Adrenal gland (tissue), 12 donors: Measurements from ENCODE around the gene SHC4. TPM values are rescaled to one million over a fixed set of nuclear protein-coding genes. Genes with fewer than 3 reads are reported as not detected.

Source experiments
- DNase-seq, 7 donors: peaks; one replicate each; pipeline ENCODE4 v3.0.0-alpha.2; 2019 to 2020
- H3K27ac ChIP-seq, 5 donors: fragments of 200-600 bp; sonication (generic) in 4 of 5; 1 replicate in 3 of 5; 2 replicates in 2 of 5; pipeline versions ENCODE4 v1.5.1 to v1.8.0; 2016 to 2020; ENCODE audit warnings: mild to moderate bottlenecking in 1 of 5
- H3K27me3 ChIP-seq: fragments of 200-600 bp; 2 replicates; pipeline ENCODE4 v1.8.0; 2021
- H3K36me3 ChIP-seq, 2 donors: fragments of 200-600 bp; replicated peaks in 1 of 2; 1 replicate in 1 of 2; 2 replicates in 1 of 2; pipeline versions ENCODE4 v1.5.1 to v1.8.0; 2018 to 2022
- H3K4me1 ChIP-seq, 2 donors: fragments of 200-600 bp; replicated peaks in 1 of 2; 1 replicate in 1 of 2; 2 replicates in 1 of 2; pipeline versions ENCODE4 v1.5.1 to v1.8.0; 2018 to 2021
- H3K4me3 ChIP-seq, 4 donors: fragments of 200-600 bp; sonication (generic) in 3 of 4; one replicate each; pipeline ENCODE4 v1.5.1; 2016 to 2018
- H3K9me3 ChIP-seq, 3 donors: fragments of 200-600 bp; sonication (generic) in 1 of 3; replicated peaks in 1 of 3; 1 replicate in 2 of 3; 2 replicates in 1 of 3; pipeline versions ENCODE4 v1.5.1 to v1.8.0; 2016 to 2021
- POLR2A ChIP-seq, 2 donors: fragments of 450-650 bp; IDR thresholded peaks; one replicate each; pipeline ENCODE4 v1.6.1; 2017; ENCODE audit warnings: antibody characterized with exemption in 2 of 2, mild to moderate bottlenecking in 2 of 2, moderate library complexity in 1 of 2
- WGBS, 4 donors: extraction: QIAGEN DNeasy Blood & Tissue Kit in 2 of 4; methylation state at CpG; one replicate each; pipeline versions ENCODE4 v1.1.5 to v1.1.7; 2013 to 2017; 5-methylcytosine and 5-hydroxymethylcytosine counted together
- intact Hi-C, 2 donors: fragments of 100-400 bp; cut with DNase I; formaldehyde crosslinking; loops; one replicate each; pipeline versions ENCODE4 v1.14.1 to v1.15.0; 2022 to 2023
- polyA plus RNA-seq, 3 donors: library from polyadenylated mRNA; stranded (reverse); fragments of 200-250 nt in 2 of 3; fragments of 350-450 nt in 1 of 3; fragmentation: Illumina TruSeq in 1 of 3; extraction: RNeasy Lipid Tissue Mini Kit (QIAGEN cat#74804) in 1 of 3; gene quantifications; one replicate each; pipeline ENCODE4 v1.2.3, GENCODE V29; 2013 to 2014
- total RNA-seq, 9 donors: library from RNA; depleted of rRNA in 4 of 9; stranded (reverse); fragments of >200 nt in 4 of 9; fragments of 120-200 nt in 1 of 9; fragmentation: NEBNext Ultra II Directional in 1 of 9; extraction: Animal tissue kit (Norgen Biotek cat#: 25700) in 1 of 9; gene quantifications; one replicate each; pipeline versions ENCODE4 v1.1.0 to v1.2.4, GENCODE V29; 2013 to 2023
- TF ChIP-seq, protein P1 (sequence below), 6 experiments: fragments of 450-650 bp in 4 of 6; fragments of 200-600 bp in 2 of 6; sonication (generic) in 1 of 6; IDR thresholded peaks; 1 replicate in 5 of 6; 2 replicates in 1 of 6; pipeline versions ENCODE4 v1.5.1 to v1.8.0; 2016 to 2021; ENCODE audit warnings: antibody characterized with exemption in 6 of 6, mild to moderate bottlenecking in 2 of 6, moderate library complexity in 1 of 6
- donor health status: healthy with polysubstance abuse.
- donor health status: Bipolar disorder and iron deficiency.
- donor health status: DM: yes; HTN: yes; CAD: no.
- donor health status: DM: no; HTN: no; CAD: no.
- donor health status: DM: no; HTN: no; CAD: no.
- donor health status: DM: yes; HTN: yes; CAD: no.

Gene SHC4
- total and polyA plus RNA-seq, 12 donors, result 0.40 to 1.8 (median 0.99) TPM

DNA sequence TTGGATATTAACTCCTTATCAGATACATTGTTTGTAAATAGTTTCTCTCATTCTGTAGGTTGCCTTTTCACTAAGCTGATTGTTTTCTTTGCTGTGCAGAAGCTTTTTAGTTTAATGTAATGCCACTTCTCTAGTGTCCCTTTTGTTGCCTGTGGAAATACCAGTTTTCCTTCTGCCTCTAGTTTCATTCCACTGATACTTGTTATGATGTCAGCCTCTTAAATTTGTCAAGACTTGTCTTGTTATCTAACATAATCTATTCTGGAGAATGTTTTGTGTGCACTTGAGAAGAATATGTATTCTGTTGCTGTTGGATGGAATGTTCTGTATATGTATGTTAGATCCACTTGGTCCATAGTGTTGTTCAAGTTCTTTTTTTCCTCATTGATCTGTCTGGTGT is 134.8 kb downstream of the SHC4 start:
- DNase-seq, result no peak
- no peaks in the 10 kb centered on the region for H3K36me3 ChIP-seq
- no peaks in the 10 kb centered on the region for H3K27me3 ChIP-seq
- intact Hi-C loops, result no loop called here
- H3K9me3 ChIP-seq, result no peaks in the 10 kb centered on the region
- TF ChIP-seq POLR2A (IDR thresholded peaks at IDR 0.05), result no peak
- TF ChIP-seq, protein P1, sequence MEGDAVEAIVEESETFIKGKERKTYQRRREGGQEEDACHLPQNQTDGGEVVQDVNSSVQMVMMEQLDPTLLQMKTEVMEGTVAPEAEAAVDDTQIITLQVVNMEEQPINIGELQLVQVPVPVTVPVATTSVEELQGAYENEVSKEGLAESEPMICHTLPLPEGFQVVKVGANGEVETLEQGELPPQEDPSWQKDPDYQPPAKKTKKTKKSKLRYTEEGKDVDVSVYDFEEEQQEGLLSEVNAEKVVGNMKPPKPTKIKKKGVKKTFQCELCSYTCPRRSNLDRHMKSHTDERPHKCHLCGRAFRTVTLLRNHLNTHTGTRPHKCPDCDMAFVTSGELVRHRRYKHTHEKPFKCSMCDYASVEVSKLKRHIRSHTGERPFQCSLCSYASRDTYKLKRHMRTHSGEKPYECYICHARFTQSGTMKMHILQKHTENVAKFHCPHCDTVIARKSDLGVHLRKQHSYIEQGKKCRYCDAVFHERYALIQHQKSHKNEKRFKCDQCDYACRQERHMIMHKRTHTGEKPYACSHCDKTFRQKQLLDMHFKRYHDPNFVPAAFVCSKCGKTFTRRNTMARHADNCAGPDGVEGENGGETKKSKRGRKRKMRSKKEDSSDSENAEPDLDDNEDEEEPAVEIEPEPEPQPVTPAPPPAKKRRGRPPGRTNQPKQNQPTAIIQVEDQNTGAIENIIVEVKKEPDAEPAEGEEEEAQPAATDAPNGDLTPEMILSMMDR (IDR thresholded peaks at IDR 0.05), result no peak
- no peak overlapping the region for H3K27ac ChIP-seq
- H3K4me1 ChIP-seq, result no peaks in the 10 kb centered on the region
- H3K4me3 ChIP-seq, result no peak overlapping the region

DNA sequence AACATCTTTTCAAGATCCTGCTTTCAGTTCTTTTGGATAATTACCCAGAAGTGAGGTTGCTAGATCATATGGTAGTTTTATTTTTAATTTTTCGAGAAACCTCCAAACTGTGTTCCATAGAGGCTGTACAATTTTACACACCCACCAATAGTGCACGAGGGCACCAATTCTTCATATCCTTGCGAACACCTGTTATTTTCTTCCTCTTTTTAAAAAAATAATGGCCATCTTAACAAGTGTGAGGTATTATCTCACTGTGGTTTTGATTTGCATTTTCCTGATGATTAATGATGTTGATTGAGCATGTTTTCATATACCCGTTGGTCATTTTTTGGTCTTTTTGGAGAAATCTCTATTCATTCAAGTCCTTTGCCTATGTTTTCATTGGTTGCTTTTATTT is 135.2 kb downstream of the SHC4 start:
- Histone ChIP-seq H3K36me3 (no peaks in the 10 kb centered on the region), H3K27ac (no peak overlapping the region), H3K4me3 (no peak overlapping the region), H3K4me1 (no peaks in the 10 kb centered on the region), H3K27me3 (no peaks in the 10 kb centered on the region), H3K9me3 (no peaks in the 10 kb centered on the region)
- intact Hi-C loops, result no loop called here
- TF ChIP-seq, protein P1 (IDR thresholded peaks at IDR 0.05), result no peak
- no peak for TF ChIP-seq POLR2A (IDR thresholded peaks at IDR 0.05)
- DNase-seq, result no peak
- 68 to 77% (median 72%) methylated on average over 4 of the region's 4 CpGs for WGBS, 4 donors

DNA sequence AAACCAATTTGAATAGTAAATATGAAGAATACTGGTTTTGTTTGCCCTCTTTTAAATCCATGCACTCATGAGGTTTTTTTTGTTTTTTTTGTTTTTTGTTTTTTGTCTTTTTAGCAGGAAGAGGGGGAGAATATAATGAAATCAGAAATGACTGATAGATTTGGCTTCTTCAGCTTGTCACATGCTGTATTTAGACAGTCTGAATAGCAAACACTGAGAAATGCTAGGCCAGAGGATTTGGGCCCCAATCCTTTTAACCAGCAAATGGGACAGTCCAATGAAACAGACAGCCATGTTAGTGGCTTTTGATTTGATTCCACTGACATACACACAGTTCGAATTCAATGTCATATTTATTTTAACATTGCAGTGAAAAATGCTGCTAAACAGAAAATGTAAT is 138.6 kb downstream of the SHC4 start:
- no peaks in the 10 kb centered on the region for H3K9me3 ChIP-seq
- no peak overlapping the region for H3K4me3 ChIP-seq
- no peak overlapping the region for H3K27ac ChIP-seq
- intact Hi-C loops, result no loop called here
- DNase-seq, result no peak
- 82 to 91% (median 85%) methylated on average over 1 of the region's 1 CpG for WGBS, 4 donors
- no peaks in the 10 kb centered on the region for H3K4me1 ChIP-seq
- H3K27me3 ChIP-seq, result no peaks in the 10 kb centered on the region
- no peaks in the 10 kb centered on the region for H3K36me3 ChIP-seq
- no peak for TF ChIP-seq POLR2A (IDR thresholded peaks at IDR 0.05)
- TF ChIP-seq, protein P1 (IDR thresholded peaks at IDR 0.05), result no peak

DNA sequence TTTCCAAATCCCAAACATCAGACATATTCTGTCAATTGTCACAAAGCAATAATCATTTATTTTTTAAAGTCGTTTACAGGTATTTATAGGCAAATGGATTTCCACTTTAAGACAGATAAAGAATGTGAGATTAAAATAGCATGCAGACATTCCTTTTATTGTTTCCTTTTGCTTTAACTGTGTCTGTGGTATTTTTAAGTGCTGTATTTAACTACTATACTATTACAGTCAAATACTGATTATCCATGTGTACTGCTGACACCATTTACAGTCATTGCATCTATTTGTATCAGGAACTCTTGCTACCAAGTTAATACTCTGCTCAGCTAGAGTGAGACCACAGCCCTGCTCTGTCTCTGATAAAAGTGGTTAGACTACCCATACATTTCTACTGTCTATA is 140.0 kb downstream of the SHC4 start:
- H3K9me3 ChIP-seq, result no peaks in the 10 kb centered on the region
- intact Hi-C loops, result no loop called here
- WGBS, 4 donors, result 45 to 68% (median 61%) methylated on average over 1 of the region's 1 CpG
- no peak overlapping the region for H3K4me3 ChIP-seq
- no peaks in the 10 kb centered on the region for H3K4me1 ChIP-seq
- no peak overlapping the region for H3K27ac ChIP-seq
- H3K27me3 ChIP-seq, result no peaks in the 10 kb centered on the region
- no peaks in the 10 kb centered on the region for H3K36me3 ChIP-seq
- TF ChIP-seq, protein P1 (IDR thresholded peaks at IDR 0.05), result no peak
- no peak for TF ChIP-seq POLR2A (IDR thresholded peaks at IDR 0.05)
- DNase-seq, result no peak
